ENCODE data around the gene CHST8. TPM values are rescaled to one million over a fixed set of nuclear protein-coding genes. Genes with fewer than 3 reads are reported as not detected.

Gene CHST8
- total RNA-seq, 1 experiment from 2014 or later, result 0.12 TPM

- no peak for DNase-seq (ENCODE audit: extremely low read depth, low read depth)
These were observed 84.9 kb downstream of the CHST8 start for GRCh38 chr19:33706631-33707030.

GRCh38 chr19:33712268-33712667 lies 90.5 kb downstream of the CHST8 start:
- no peak for DNase-seq (ENCODE audit: extremely low read depth, low read depth)

GRCh38 chr19:33713194-33713593 lies 91.4 kb downstream of the CHST8 start:
- DNase-seq (ENCODE audit: extremely low read depth, low read depth), result no peak

- DNase-seq (ENCODE audit: extremely low read depth, low read depth), result no peak
These were observed 92.4 kb downstream of the CHST8 start for GRCh38 chr19:33714149-33714548.

- DNase-seq (ENCODE audit: extremely low read depth, low read depth), result no peak
These were observed 93.7 kb downstream of the CHST8 start for GRCh38 chr19:33715462-33715861.

GRCh38 chr19:33717878-33718277 lies 96.1 kb downstream of the CHST8 start:
- DNase-seq (ENCODE audit: extremely low read depth, low read depth), result no peak

GRCh38 chr19:33718651-33719254 lies 97.0 kb downstream of the CHST8 start:
- DNase-seq (ENCODE audit: extremely low read depth, low read depth), result no peak

GRCh38 chr19:33719366-33720154 lies 97.8 kb downstream of the CHST8 start:
- DNase-seq (ENCODE audit: extremely low read depth, low read depth), result no peak

GRCh38 chr19:33720155-33720493 lies 98.4 kb downstream of the CHST8 start:
- no peak for DNase-seq (ENCODE audit: extremely low read depth, low read depth)

- DNase-seq (ENCODE audit: extremely low read depth, low read depth), result no peak
These were observed 99.2 kb downstream of the CHST8 start for GRCh38 chr19:33720691-33721682.

- DNase-seq (ENCODE audit: extremely low read depth, low read depth), result no peak
These were observed 100.1 kb downstream of the CHST8 start for GRCh38 chr19:33721735-33722297.

GRCh38 chr19:33722456-33723239 lies 100.9 kb downstream of the CHST8 start:
- no peak for DNase-seq (ENCODE audit: extremely low read depth, low read depth)

- DNase-seq (ENCODE audit: extremely low read depth, low read depth), result no peak
These were observed 101.8 kb downstream of the CHST8 start for GRCh38 chr19:33723512-33723911.

- no peak for DNase-seq (ENCODE audit: extremely low read depth, low read depth)
These were observed 102.4 kb downstream of the CHST8 start for GRCh38 chr19:33724021-33724720.

- DNase-seq (ENCODE audit: extremely low read depth, low read depth), result no peak
These were observed 102.9 kb downstream of the CHST8 start for GRCh38 chr19:33724721-33725060.

GRCh38 chr19:33725567-33725966 lies 103.8 kb downstream of the CHST8 start:
- no peak for DNase-seq (ENCODE audit: extremely low read depth, low read depth)

GRCh38 chr19:33726756-33727155 lies 105.0 kb downstream of the CHST8 start:
- no peak for DNase-seq (ENCODE audit: extremely low read depth, low read depth)

GRCh38 chr19:33727331-33727998 lies 105.7 kb downstream of the CHST8 start:
- no peak for DNase-seq (ENCODE audit: extremely low read depth, low read depth)

- no peak for DNase-seq (ENCODE audit: extremely low read depth, low read depth)
These were observed 106.4 kb downstream of the CHST8 start for GRCh38 chr19:33728141-33728540.
